Stimulated activated effector memory CD8-positive, alpha-beta T cell treated with anti-CD3 and anti-CD28 coated beads, Interleukin-12 subunit alpha, Interleukin-12 subunit beta, amount 100 ng/mL, for 72 hours (primary cell): Measurements from ENCODE around the gene MPPED2.
A peak's percentile ranks its signal among the peaks of the same experiment; 100 is the strongest.

Experiments used
- ATAC-seq: fragments of 150-1000 bp; cut with Tn5 transposase; 2 replicates; pipeline ENCODE4 v1.10.0; 2021
- DNase-seq, 2 donors: peaks; one replicate each; pipeline ENCODE4 v3.0.0; 2021 to 2022; ENCODE audit warnings: low spot score in 2 of 2
- H3K27ac Mint-ChIP-seq: one replicate; pipeline ENCODE4 v1.8.0; 2022; ENCODE audit warnings: mild to moderate bottlenecking, mixed read lengths
- H3K36me3 Mint-ChIP-seq: one replicate; pipeline ENCODE4 v1.8.0; 2022; ENCODE audit warnings: mild to moderate bottlenecking, mixed read lengths
- H3K4me1 Mint-ChIP-seq: one replicate; pipeline ENCODE4 v1.8.0; 2022; ENCODE audit warnings: mixed read lengths
- H3K4me3 Mint-ChIP-seq: one replicate; pipeline ENCODE4 v1.8.0; 2022; ENCODE audit warnings: mild to moderate bottlenecking, mixed read lengths
- H3K9me3 Mint-ChIP-seq: one replicate; pipeline ENCODE4 v1.8.0; 2022; ENCODE audit warnings: mixed read lengths

MPPED2 gene, protein sequence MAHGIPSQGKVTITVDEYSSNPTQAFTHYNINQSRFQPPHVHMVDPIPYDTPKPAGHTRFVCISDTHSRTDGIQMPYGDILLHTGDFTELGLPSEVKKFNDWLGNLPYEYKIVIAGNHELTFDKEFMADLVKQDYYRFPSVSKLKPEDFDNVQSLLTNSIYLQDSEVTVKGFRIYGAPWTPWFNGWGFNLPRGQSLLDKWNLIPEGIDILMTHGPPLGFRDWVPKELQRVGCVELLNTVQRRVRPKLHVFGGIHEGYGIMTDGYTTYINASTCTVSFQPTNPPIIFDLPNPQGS

DNA sequence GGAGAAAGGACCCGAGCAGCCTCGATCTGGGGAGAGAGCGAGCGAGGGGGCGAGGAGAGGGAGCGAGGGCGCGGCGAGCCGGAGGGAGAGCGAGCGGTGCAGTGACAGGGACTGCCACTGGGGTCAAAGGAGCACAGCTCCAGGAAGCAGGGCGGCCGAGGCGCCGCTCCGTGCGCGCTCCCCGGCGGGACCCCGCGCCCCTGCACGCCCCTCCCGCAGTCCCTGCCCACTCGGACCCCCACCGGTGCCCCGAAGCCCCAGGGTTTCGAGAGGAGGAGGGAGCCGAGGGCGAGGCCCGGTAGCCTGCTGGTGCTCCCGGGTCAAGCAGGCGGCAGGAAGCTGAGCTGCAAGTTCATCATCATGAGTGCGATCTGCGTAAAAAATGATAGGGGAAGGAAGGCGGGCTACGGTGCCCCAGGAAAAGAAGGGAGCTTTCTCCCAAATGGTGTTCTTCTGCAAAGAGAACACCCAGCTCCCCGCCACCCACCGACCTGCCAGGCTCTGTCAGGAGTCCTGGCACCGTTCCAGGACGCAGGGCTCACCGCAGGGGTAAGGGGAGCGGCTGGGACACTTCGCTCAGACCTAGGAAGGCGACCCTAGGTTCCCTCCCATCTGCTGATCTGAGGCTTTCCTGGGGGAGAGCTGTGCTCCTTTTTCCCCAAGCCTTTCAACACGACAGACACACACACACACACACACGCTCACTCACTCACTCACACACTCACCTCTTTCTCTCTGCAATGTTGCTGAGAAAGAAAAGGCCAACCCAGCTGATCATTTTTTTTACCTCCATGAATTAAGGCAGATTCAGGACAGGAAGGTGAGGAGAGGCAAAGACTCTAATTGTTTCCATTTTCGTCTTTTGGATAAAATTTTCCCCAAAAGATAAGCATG, at the start of gene MPPED2:
TSS of gene MPPED2 (minus strand) at position 103 of the 894 bp plus-strand sequence. CDS start 5,980 bp downstream, outside the sequence.
- ATAC-seq (peak; percentile 87), DNase-seq (peak in 1 of 2 donors; percentile 8)
- Mint-ChIP-seq H3K4me3 (peak within 1 kb of the TSS; percentile 66), H3K36me3 (no peaks in the 10 kb centered on the region), H3K9me3 (no peaks in the 10 kb centered on the region), H3K27ac (no peak within 1 kb of the TSS), H3K4me1 (peaks cover 15% of the 10 kb centered on the region)

DNA sequence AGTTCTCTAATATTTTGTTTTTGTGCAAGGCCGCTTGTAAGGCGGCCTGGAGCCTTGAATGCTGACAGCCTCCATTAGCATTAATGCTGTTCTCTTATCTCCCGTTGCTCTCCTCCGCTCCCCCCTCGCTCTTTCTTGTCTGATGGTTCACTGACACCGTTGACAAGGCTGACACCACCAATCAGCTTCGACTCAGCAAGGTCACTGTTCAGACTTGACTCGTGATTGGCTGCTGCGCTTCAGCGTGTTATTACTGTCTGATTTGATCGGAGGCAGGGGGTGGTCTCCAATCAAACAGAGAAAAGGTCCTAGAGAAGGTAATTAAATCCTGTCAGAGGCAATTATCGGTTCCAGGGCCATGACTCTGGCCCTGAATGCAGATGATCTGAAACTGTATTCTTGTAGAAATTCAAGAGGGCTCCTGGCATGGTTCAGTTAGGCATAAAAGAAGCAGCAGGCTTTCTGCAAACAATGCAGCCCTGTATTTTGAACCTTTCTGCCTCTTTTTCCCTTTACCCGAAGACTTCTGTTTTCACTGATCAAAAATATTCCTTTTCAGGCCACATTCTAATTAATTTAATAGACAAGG, 49.3 kb upstream of the MPPED2 start:
- ATAC-seq (no peak), DNase-seq (no peak)
- Mint-ChIP-seq H3K9me3 (peaks cover 2% of the 10 kb centered on the region), H3K36me3 (no peaks in the 10 kb centered on the region), H3K27ac (no peak overlapping the region), H3K4me3 (no peak overlapping the region), H3K4me1 (no peaks in the 10 kb centered on the region)

DNA sequence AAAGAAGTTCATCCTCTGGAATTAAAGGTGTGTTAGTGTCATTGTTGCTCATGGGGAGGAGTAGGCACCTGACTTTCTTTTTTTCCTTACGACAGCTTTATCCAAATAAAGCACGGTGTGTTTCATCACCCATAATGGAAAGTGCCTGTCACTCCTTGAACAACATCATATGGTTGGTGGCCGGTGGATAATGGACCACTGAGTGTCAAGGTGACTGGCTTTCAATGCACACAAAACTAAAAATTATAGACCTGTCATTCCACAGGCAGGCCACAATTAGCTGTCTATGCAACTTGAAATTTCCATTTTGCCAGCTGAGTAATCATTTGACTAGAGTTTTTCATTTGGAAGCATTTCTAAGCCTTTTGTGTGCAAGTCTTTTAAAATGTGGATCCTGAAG, 45.0 kb upstream of the MPPED2 start:
- H3K4me3 Mint-ChIP-seq: no peak overlapping the region
- H3K9me3 Mint-ChIP-seq: peaks cover 2% of the 10 kb centered on the region
- H3K27ac Mint-ChIP-seq: no peak overlapping the region
- no peaks in the 10 kb centered on the region for H3K4me1 Mint-ChIP-seq
- ATAC-seq (no peak), DNase-seq (no peak)
- H3K36me3 Mint-ChIP-seq: no peaks in the 10 kb centered on the region

DNA sequence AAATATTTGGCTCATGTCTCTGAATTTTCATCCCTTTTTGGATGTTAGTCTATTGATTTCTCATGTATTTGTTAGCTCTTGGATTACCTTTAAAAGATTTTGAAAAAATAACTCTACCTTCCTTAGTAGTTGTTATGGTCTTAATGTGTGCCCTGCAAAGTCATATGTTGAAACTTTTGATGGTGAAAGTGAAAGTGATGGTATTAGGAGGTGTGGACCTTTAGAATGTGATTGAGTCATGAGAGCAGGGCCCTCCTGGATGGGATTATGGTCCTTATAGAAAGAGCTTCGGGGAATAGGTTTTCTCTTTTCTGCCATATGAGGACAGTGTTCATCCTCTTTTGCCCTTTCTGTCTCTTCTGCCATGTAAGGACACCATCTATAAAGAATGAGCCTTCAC, 33.6 kb upstream of the MPPED2 start:
- DNase-seq (no peak), ATAC-seq (no peak)
- Mint-ChIP-seq H3K9me3 (peaks cover 7% of the 10 kb centered on the region), H3K36me3 (no peaks in the 10 kb centered on the region), H3K4me3 (no peak overlapping the region), H3K27ac (no peak overlapping the region), H3K4me1 (no peaks in the 10 kb centered on the region)

DNA sequence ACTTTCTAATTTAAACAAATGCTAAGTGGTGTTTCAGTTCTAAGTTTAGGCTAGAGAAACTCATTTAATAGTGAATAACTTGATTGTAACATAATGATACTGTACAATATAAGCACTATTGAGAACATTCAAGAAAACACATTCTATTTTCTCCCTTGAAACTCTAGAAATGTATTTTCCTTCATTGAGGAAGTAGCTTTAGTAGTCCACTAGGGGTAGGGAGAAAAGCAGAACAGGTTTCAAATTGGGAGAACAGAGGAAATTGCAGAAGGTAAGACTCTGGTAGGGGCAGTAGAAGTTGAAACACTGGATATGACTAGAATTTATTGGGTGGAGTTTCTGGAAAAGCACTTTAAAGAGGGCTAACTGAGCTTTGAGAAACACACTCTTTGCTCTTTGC, 31.6 kb upstream of the MPPED2 start:
- Mint-ChIP-seq H3K9me3 (peaks cover 3% of the 10 kb centered on the region), H3K4me1 (no peaks in the 10 kb centered on the region), H3K36me3 (no peaks in the 10 kb centered on the region), H3K27ac (no peak overlapping the region), H3K4me3 (no peak overlapping the region)
- DNase-seq: no peak
- no peak for ATAC-seq

DNA sequence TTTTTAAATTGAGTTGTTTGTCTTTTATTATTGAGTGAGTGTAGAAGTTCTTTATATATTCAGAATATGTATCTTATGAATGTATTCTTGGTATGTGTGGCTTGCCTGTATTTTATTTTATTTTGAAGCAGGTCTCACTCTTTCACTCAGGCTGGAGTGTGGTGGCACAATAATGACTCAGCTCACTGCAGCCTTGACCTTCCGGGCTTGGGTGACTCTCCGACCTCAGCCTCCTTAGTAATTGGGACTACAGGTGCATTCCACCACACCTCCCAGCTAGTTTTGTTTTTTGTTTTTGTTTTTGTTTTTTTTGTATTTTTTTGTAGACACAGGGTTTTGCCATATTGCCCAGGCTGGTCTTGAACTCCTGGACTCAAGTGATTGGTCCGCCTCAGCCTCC, 24.5 kb upstream of the MPPED2 start:
- no peak overlapping the region for H3K4me3 Mint-ChIP-seq
- ATAC-seq (no peak), DNase-seq (no peak)
- no peak overlapping the region for H3K27ac Mint-ChIP-seq
- H3K4me1 Mint-ChIP-seq: no peaks in the 10 kb centered on the region
- H3K9me3 Mint-ChIP-seq: no peaks in the 10 kb centered on the region
- H3K36me3 Mint-ChIP-seq: no peaks in the 10 kb centered on the region

DNA sequence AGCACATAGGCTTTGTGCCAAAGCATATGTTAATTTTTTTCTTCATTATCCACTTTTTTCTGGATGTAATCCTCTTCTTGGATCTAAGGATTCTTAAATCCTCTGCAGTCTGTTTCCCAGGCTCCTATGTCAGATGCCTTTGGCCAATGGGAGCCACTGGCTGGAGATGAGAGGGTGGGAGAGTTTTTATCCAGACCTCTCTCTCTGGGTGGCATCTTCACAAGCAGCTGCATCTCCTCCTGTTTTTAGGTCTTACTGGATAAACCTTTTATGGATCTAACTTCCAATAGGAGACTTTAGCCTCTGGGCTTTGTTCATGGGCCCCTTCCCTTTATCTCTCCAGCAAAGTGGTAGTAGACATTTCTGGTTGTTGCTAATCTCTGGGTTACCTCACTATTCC, 22.4 kb upstream of the MPPED2 start:
- Mint-ChIP-seq H3K36me3 (no peaks in the 10 kb centered on the region), H3K9me3 (no peaks in the 10 kb centered on the region), H3K27ac (no peak overlapping the region), H3K4me1 (no peaks in the 10 kb centered on the region), H3K4me3 (no peak overlapping the region)
- ATAC-seq (no peak), DNase-seq (no peak)

DNA sequence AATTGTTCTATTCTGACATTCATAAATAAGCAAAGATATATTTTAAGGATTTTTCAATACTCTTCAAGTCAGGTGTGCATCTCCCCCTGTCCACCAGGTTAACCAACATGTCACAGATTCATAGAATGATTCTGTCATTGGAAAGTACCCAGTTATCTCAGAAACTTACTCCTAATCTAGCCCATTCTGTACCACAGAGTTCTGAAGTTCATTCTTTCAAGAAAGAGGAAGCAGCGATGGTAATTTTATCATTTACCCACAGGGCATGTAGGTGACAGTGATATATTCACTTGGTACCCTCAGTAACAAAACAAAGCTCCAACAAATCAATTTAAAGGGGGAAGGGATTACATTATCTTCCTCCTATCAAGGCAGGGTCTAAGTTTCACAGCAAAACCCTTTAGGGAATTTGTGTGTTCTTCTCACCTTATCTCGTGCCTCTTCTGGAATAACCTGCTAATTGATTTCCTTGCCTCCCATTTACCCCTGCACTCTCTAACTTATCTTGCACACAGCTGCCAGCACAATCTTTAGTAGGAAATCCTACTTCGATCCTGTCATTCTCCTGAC, 19.0 kb upstream of the MPPED2 start:
- H3K36me3 Mint-ChIP-seq: no peaks in the 10 kb centered on the region
- H3K9me3 Mint-ChIP-seq: no peaks in the 10 kb centered on the region
- no peak for DNase-seq
- no peak overlapping the region for H3K4me3 Mint-ChIP-seq
- ATAC-seq: no peak
- H3K27ac Mint-ChIP-seq: no peak overlapping the region
- no peaks in the 10 kb centered on the region for H3K4me1 Mint-ChIP-seq

DNA sequence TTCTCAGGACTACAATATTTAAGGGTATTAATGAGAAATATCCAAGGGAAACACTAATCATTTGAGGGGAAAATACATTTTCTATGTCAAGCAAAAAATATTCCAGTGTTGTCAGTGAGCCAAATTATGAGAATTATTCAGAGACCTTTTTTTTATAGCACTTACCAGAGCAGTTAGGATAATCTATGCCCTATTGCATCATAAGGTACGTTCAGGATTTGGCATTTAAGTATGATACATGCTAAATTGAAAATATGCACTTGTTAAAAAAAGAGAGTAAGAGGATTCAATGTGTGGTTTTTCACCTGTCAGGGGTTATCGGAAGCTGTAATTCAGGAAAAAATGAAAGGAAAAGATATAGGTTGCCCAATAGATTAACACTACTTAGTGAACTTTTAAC, 17.2 kb upstream of the MPPED2 start:
- ATAC-seq (no peak), DNase-seq (no peak)
- Mint-ChIP-seq H3K27ac (no peak overlapping the region), H3K36me3 (no peaks in the 10 kb centered on the region), H3K9me3 (no peaks in the 10 kb centered on the region), H3K4me1 (no peaks in the 10 kb centered on the region), H3K4me3 (no peak overlapping the region)

DNA sequence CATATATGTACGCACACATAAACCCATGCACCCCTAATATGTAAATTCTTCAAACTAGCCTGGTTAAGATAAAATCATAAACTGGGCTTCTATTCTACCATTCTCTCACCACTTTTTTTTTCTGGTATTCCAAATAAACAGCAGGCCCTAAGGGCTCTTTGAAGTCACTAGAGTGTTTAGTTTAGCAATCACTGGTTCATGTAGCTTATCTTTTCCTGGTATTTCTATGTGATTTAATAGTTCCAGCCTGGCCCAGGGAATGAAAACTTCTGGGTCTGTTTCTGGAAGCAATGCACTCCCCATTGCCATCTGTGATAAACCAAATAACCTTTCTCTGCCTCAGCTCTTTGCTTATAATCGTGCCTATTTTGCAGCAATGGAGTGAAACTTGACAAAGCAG, 10.7 kb upstream of the MPPED2 start:
- DNase-seq (no peak), ATAC-seq (no peak)
- Mint-ChIP-seq H3K9me3 (no peaks in the 10 kb centered on the region), H3K36me3 (no peaks in the 10 kb centered on the region), H3K27ac (no peak overlapping the region), H3K4me3 (no peak overlapping the region), H3K4me1 (no peaks in the 10 kb centered on the region)

DNA sequence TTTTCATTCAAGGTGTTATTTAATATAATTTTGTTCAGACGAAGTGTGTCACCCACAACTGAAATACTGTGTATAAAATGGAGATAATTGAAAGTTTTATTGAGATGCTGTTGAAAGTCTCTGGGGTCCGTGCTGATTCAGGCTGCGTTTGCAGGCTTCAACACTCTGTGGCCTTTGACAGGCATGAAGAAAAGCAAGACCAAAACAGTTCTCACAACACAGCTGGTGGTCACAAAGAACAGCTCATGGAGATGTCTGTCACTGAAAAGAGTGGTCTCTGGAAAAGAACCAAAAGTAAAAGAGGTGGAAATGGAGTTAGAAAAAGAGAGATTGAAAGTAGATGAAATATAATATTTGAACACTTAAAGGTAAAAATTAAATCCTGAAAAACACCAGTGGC, 9.8 kb upstream of the MPPED2 start:
- no peak for ATAC-seq
- no peak for DNase-seq
- no peaks in the 10 kb centered on the region for H3K36me3 Mint-ChIP-seq
- no peak overlapping the region for H3K4me3 Mint-ChIP-seq
- no peak overlapping the region for H3K27ac Mint-ChIP-seq
- no peaks in the 10 kb centered on the region for H3K9me3 Mint-ChIP-seq
- no peaks in the 10 kb centered on the region for H3K4me1 Mint-ChIP-seq

DNA sequence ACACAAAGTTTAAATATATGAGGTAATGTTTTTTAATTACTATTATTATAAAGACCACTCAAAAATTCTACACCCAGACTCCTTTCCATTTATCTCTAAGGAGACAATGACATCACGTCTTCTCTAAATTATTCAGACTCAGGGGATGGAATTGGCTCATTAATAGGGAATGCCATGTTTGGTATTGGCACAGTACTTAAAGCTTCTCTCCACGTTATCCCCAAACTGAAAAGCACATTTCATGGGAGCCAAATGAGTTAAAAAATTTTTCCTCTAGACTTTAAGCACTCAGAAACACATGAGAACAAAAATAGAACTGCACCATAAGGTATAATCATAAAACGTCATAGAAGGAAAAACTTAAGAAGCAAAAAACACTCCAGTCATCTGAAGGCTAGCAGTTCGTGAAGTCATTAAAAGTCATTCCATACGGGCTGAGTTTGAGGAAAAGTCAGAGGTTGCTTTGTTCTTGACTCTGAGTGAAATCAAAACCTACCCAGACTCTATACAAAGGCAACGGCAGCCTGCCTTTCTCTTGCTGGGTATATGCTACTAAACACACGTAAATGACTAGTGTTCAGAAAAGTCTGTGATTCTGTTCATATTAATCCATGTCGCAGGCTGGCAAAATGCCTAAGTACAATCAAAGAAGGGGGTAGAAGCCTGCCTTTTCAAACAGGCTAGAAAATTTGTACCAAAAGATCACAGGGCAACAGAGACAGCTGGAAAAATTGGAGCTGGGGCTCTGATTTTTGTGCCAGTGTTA, 8.7 kb upstream of the MPPED2 start:
- no peak overlapping the region for H3K27ac Mint-ChIP-seq
- no peak for ATAC-seq

DNA sequence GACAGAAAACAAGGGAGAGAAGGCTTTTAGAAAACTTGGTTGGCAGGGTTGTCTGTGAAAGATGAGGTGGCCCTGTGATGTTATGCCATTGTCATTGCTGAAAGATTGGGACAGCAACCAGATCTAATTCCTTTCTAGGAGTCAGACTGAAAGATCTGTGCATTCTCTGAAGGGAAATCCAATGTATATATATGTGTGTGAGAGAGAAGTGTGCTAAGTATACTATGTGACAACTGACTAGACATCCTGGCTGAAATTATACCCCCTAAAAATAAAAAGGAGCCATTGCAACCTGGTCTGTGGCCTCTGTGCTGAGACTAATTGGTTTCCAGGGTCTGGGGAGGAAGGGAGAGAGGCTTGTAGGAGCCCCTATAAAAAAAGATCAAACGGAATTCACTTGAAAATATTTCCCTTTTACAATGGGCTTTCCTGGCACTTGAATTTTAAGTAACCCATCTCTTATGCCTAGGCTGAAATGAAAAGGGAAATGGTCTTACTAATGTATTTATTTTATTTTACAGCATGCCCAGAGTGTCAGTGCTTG, 1.2 kb upstream of the MPPED2 start:
- Mint-ChIP-seq H3K9me3 (no peaks in the 10 kb centered on the region), H3K4me1 (peaks cover 15% of the 10 kb centered on the region)
- ATAC-seq: no peak

More for the DNA sequence above, 8.7 kb upstream of the MPPED2 start:
- no peaks in the 10 kb centered on the region for H3K9me3 Mint-ChIP-seq
- no peaks in the 10 kb centered on the region for H3K4me1 Mint-ChIP-seq
- H3K4me3 Mint-ChIP-seq: no peak overlapping the region
- no peak for DNase-seq
- no peaks in the 10 kb centered on the region for H3K36me3 Mint-ChIP-seq

DNA sequence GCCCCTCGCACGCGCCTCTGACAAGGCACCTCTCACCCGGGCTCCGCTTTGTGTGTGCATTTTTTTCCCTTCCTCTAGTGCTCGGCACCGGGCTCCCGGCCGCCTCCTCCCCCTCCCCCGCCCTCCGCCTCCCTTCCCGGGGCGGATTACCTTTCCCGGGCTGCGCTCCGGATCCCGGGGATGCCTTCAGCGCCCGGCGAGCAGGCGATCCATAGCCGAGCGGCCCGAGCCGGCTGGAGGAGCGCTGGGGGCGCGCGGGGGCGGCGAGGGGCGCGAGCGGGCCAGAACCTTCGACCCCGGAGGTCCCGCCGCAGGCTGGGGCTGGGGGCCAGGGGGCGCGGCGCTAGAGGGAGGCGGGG, 282 bp downstream of the MPPED2 start:
- peaks cover 15% of the 10 kb centered on the region for H3K4me1 Mint-ChIP-seq
- H3K4me3 Mint-ChIP-seq: peak overlapping the region; percentile 66
- ATAC-seq: peak; percentile 25

More for the DNA sequence above, 1.2 kb upstream of the MPPED2 start:
- Mint-ChIP-seq H3K4me3 (peak overlapping the region; percentile 66), H3K36me3 (no peaks in the 10 kb centered on the region), H3K27ac (no peak overlapping the region)
- no peak for DNase-seq

More for the DNA sequence above, 282 bp downstream of the MPPED2 start:
- DNase-seq: no peak
- Mint-ChIP-seq H3K27ac (no peak overlapping the region), H3K36me3 (no peaks in the 10 kb centered on the region), H3K9me3 (no peaks in the 10 kb centered on the region)
